H1 (cell line): Measurements from ENCODE around the gene RAB3GAP1. TPM values are rescaled to one million over a fixed set of nuclear protein-coding genes. Genes with fewer than 3 reads are reported as not detected.

Experiments used
- CTCF ChIA-PET: fragments of 300-600 bp; sonication (Branson Sonifier 250); formaldehyde crosslinking; loops from one replicate; lab custom pipeline; 2021; ENCODE audit not compliant: partially characterized antibody; lab: Charles Lee
- POLR2A ChIA-PET: fragments of 300-600 bp; sonication (Branson Sonifier 250); formaldehyde crosslinking; loops from one replicate; lab custom pipeline; 2021; ENCODE audit warnings: inconsistent platforms; ENCODE audit not compliant: partially characterized antibody; lab: Charles Lee
- DNase-seq, 2 experiments: peaks; one replicate each; pipeline versions ENCODE4 v3.0.0 to v3.0.0-alpha.2; 2010 to 2022; ENCODE audit warnings: low spot score in 2 of 2, low read depth in 1 of 2, mixed read lengths in 1 of 2
- FAIRE-seq: peaks from 2 replicates; lab custom pipeline; 2011; peaks lifted over from hg19 to GRCh38; lab: Jason Lieb, UNC
- H2AFZ ChIP-seq: 2 replicates; pipeline ENCODE4 v1.8.1; 2012; ENCODE audit warnings: low read length, inconsistent platforms
- H2AK5ac ChIP-seq: 2 replicates; pipeline ENCODE4 v1.6.1; 2013; ENCODE audit warnings: low read depth, low read length
- H2BK120ac ChIP-seq: replicated peaks from 2 replicates; pipeline ENCODE3; 2013; ENCODE audit warnings: low read depth, low read length, inconsistent platforms
- H2BK12ac ChIP-seq: 2 replicates; pipeline ENCODE4 v1.6.1; 2013; ENCODE audit warnings: low read depth, low read length
- H2BK15ac ChIP-seq: 2 replicates; pipeline ENCODE4 v1.6.1; 2013; ENCODE audit warnings: low read length
- H2BK20ac ChIP-seq: 2 replicates; pipeline ENCODE4 v1.6.1; 2013; ENCODE audit warnings: low read length
- H2BK5ac ChIP-seq: 2 replicates; pipeline ENCODE4 v1.6.1; 2013; ENCODE audit warnings: low read depth, low read length
- H3K14ac ChIP-seq: 2 replicates; pipeline ENCODE4 v1.6.1; 2013; ENCODE audit warnings: inconsistent platforms; ENCODE audit not compliant: insufficient read length
- H3K18ac ChIP-seq: 2 replicates; pipeline ENCODE4 v1.6.1; 2013; ENCODE audit warnings: low read length; ENCODE audit errors: extremely low read depth
- H3K23ac ChIP-seq: 2 replicates; pipeline ENCODE4 v1.6.1; 2013; ENCODE audit warnings: inconsistent platforms; ENCODE audit not compliant: insufficient read length
- H3K23me2 ChIP-seq: 2 replicates; pipeline ENCODE4 v1.6.1; 2013; ENCODE audit warnings: low read depth, low read length
- H3K27ac ChIP-seq: 2 replicates; pipeline ENCODE4 v1.6.1; 2011; ENCODE audit warnings: low read depth, low read length, inconsistent platforms
- H3K27me3 ChIP-seq, 4 experiments: replicated peaks in 1 of 4; 1 replicate in 1 of 4; 2 replicates in 3 of 4; pipeline versions ENCODE4 v1.6.1 to v1.8.1; 2011 to 2013; ENCODE audit warnings: low read length in 3 of 4, mild to moderate bottlenecking in 3 of 4, inconsistent platforms in 2 of 4, mixed read lengths in 2 of 4, moderate library complexity in 1 of 4; ENCODE audit not compliant: control insufficient read depth in 3 of 4, insufficient read depth in 3 of 4; ENCODE audit errors: extremely low read depth in 1 of 4
- H3K36me3 ChIP-seq, 4 experiments: 2 replicates each; pipeline versions ENCODE4 v1.6.1 to v1.8.1; 2011 to 2013; ENCODE audit warnings: mild to moderate bottlenecking in 4 of 4, low read length in 3 of 4, moderate library complexity in 2 of 4, control low read depth in 1 of 4, inconsistent platforms in 1 of 4; ENCODE audit not compliant: insufficient read depth in 4 of 4, control insufficient read depth in 2 of 4
- H3K4ac ChIP-seq: replicated peaks from 2 replicates; pipeline ENCODE3; 2013; ENCODE audit warnings: low read length, low read depth, mixed read lengths, inconsistent platforms; ENCODE audit not compliant: insufficient read length
- H3K4me1 ChIP-seq, 4 experiments: replicated peaks in 1 of 4; 1 replicate in 1 of 4; 2 replicates in 3 of 4; pipeline versions ENCODE4 v1.6.1 to v1.8.1; 2011 to 2013; ENCODE audit warnings: low read length in 3 of 4, inconsistent platforms in 2 of 4, mixed read lengths in 1 of 4; ENCODE audit not compliant: insufficient read depth in 4 of 4, control insufficient read depth in 3 of 4
- H3K4me2 ChIP-seq, 2 experiments: 2 replicates each; pipeline versions ENCODE4 v1.6.1 to v1.8.1; 2011 to 2013; ENCODE audit warnings: low read depth in 2 of 2, low read length in 2 of 2, control low read depth in 1 of 2, inconsistent platforms in 1 of 2, mild to moderate bottlenecking in 1 of 2; ENCODE audit not compliant: insufficient read depth in 1 of 2
- H3K4me3 ChIP-seq, 4 experiments: fragments of 200-600, 300-600 bp in 1 of 4; sonication (generic), shearing (Covaris generic), sonication (Bioruptor Twin) in 1 of 4; 2 replicates each; pipeline versions ENCODE4 v1.5.1 to v1.8.1; 2011 to 2016; ENCODE audit warnings: low read length in 4 of 4, low read depth in 3 of 4, control low read depth in 2 of 4, inconsistent platforms in 2 of 4, mild to moderate bottlenecking in 2 of 4, mixed read lengths in 1 of 4, moderate library complexity in 1 of 4; ENCODE audit not compliant: insufficient read depth in 2 of 4; ENCODE audit errors: extremely low read depth in 1 of 4
- H3K56ac ChIP-seq: replicated peaks from 2 replicates; pipeline ENCODE3; 2013; ENCODE audit warnings: low read depth, mild to moderate bottlenecking, mixed read lengths, low read length, inconsistent platforms; ENCODE audit not compliant: insufficient read length
- H3K79me1 ChIP-seq: 2 replicates; pipeline ENCODE4 v1.6.1; 2013; ENCODE audit warnings: low read depth, low read length, control low read depth
- H3K79me2 ChIP-seq, 2 experiments: 2 replicates each; pipeline versions ENCODE4 v1.6.1 to v1.8.1; 2012 to 2013; ENCODE audit warnings: low read length in 2 of 2, mild to moderate bottlenecking in 2 of 2, inconsistent platforms in 1 of 2; ENCODE audit not compliant: insufficient read depth in 2 of 2, control insufficient read depth in 1 of 2
- H3K9ac ChIP-seq, 4 experiments: replicated peaks in 1 of 4; 1 replicate in 1 of 4; 2 replicates in 3 of 4; pipeline versions ENCODE4 v1.6.1 to v1.8.1; 2011 to 2013; ENCODE audit warnings: low read depth in 3 of 4, low read length in 3 of 4, control low read depth in 2 of 4, mild to moderate bottlenecking in 2 of 4, moderate library complexity in 2 of 4, inconsistent platforms in 1 of 4; ENCODE audit errors: extremely low read depth in 1 of 4
- H3K9me3 ChIP-seq, 2 experiments: 2 replicates each; pipeline versions ENCODE4 v1.6.1 to v1.8.1; 2012 to 2013; ENCODE audit warnings: mild to moderate bottlenecking in 2 of 2, moderate library complexity in 2 of 2, control low read depth in 1 of 2, inconsistent platforms in 1 of 2, low read depth in 1 of 2, low read length in 1 of 2, mixed read lengths in 1 of 2; ENCODE audit not compliant: insufficient read depth in 2 of 2
- H4K20me1 ChIP-seq, 2 experiments: replicated peaks in 1 of 2; 2 replicates each; pipeline versions ENCODE3 to v1.8.1; 2011 to 2013; ENCODE audit warnings: inconsistent platforms in 2 of 2, low read length in 2 of 2, mild to moderate bottlenecking in 1 of 2; ENCODE audit not compliant: insufficient read depth in 2 of 2, control insufficient read depth in 1 of 2
- H4K5ac ChIP-seq: 2 replicates; pipeline ENCODE4 v1.6.1; 2013; ENCODE audit warnings: low read length, low read depth, mixed read lengths, inconsistent platforms; ENCODE audit not compliant: insufficient read length
- H4K8ac ChIP-seq: 2 replicates; pipeline ENCODE4 v1.8.0; 2013; ENCODE audit warnings: mild to moderate bottlenecking, moderate library complexity, low read length, inconsistent platforms; ENCODE audit not compliant: insufficient read depth; ENCODE audit errors: extremely low read depth
- H4K91ac ChIP-seq: replicated peaks from 2 replicates; pipeline ENCODE3; 2013; ENCODE audit warnings: low read length, mixed read lengths, inconsistent platforms; ENCODE audit not compliant: insufficient read length
- CREB1 ChIP-seq: IDR thresholded peaks from 2 replicates; pipeline ENCODE4 v1.6.1; 2012; ENCODE audit warnings: inconsistent platforms
- JUND ChIP-seq: IDR thresholded peaks from 2 replicates; pipeline ENCODE4 v1.6.1; 2011; ENCODE audit warnings: mild to moderate bottlenecking, improper control_type of control experiment, low read length
- POU5F1 ChIP-seq: IDR thresholded peaks from 2 replicates; pipeline ENCODE4 v1.6.1; 2011; ENCODE audit warnings: low read depth, mild to moderate bottlenecking, low read length, moderate library complexity
- RNF2 ChIP-seq: fragments of 200-900, 300-1000 bp; sonication (generic); IDR thresholded peaks from 2 replicates; pipeline ENCODE4 v1.7.1; 2016; ENCODE audit warnings: borderline replicate concordance, low read depth, mild to moderate bottlenecking, antibody characterized with exemption, low read length; ENCODE audit not compliant: poor library complexity, severe bottlenecking; ENCODE audit errors: missing control alignments
- SP1 ChIP-seq: IDR thresholded peaks from 2 replicates; pipeline ENCODE4 v1.6.1; 2011; ENCODE audit warnings: low read depth, low read length
- SP4 ChIP-seq: IDR thresholded peaks from 2 replicates; pipeline ENCODE4 v1.6.1; 2012; ENCODE audit warnings: low read length, inconsistent platforms
- SUZ12 ChIP-seq: fragments of 200-600 bp; sonication (generic); IDR thresholded peaks from 2 replicates; pipeline ENCODE4 v1.6.1; 2012; ENCODE audit warnings: mild to moderate bottlenecking, inconsistent platforms, low read length, moderate library complexity, mixed read lengths
- TBP ChIP-seq: IDR thresholded peaks from 2 replicates; pipeline ENCODE4 v1.6.1; 2011; ENCODE audit warnings: low read depth, low read length, improper control_type of control experiment
- YY1 ChIP-seq: IDR thresholded peaks from 2 replicates; pipeline ENCODE4 v1.6.1; 2011; ENCODE audit warnings: low read depth, mild to moderate bottlenecking, low read length
- polyA plus RNA-seq, 7 experiments: library from polyadenylated mRNA; depleted of rRNA in 3 of 7; stranded (reverse) in 5 of 7; unstranded in 2 of 7; fragments of >200 nt in 5 of 7; fragments of 200-250 nt in 2 of 7; gene quantifications; 1 replicate in 5 of 7; 2 replicates in 1 of 7; 4 replicates in 1 of 7; pipeline versions ENCODE4 v1.2.1 to v1.2.3, GENCODE V29; 2011 to 2013; ENCODE audit warnings: missing spikeins in 2 of 7, mixed read lengths in 2 of 7
- total RNA-seq: library from RNA; stranded (reverse); fragmentation: NEBNext Ultra II Directional; extraction: Animal tissue kit (Norgen Biotek cat#: 25700); gene quantifications from 2 replicates; pipeline ENCODE4 v1.2.1, GENCODE V29; 2021

The RAB3GAP1 gene
- total and polyA plus RNA-seq, 2 of the 8 experiments (the other 6 are each of a cell fraction or from before 2014, with no cell fraction given), result 9.8 to 28.6 TPM

- TF ChIP-seq SP1 (no peak), SUZ12 (no peak), YY1 (no peak), SP4 (no peak), JUND (no peak), TBP (no peak), POU5F1 (no peak), CREB1 (no peak), RNF2 (no peak)
- TF ChIP-seq, all 59 proteins: peak for 0
- POLR2A ChIA-PET, result no interaction called here
Observed at GRCh38 chr2:135011633-135012032, 40.5 kb upstream of the RAB3GAP1 start.

More at GRCh38 chr2:135011633-135012032, 40.5 kb upstream of the RAB3GAP1 start:
- no peak overlapping the region for H3K4ac ChIP-seq
- H3K4me2 ChIP-seq, result no peak overlapping the region
- CTCF ChIA-PET, result interaction anchor here (0.5 to 2.1 kb wide), 6 partner anchors 9 to 902 kb away, joined by 3 to 7 read pairs (median 3); no protein-coding TSS in a partner anchor
- H3K4me3 ChIP-seq, result no peak overlapping the region
- no peak overlapping the region for H2AK5ac ChIP-seq
- no peak overlapping the region for H3K23ac ChIP-seq
- no peak overlapping the region for H3K27ac ChIP-seq
- no peak overlapping the region for H3K9ac ChIP-seq
- no peak overlapping the region for H2BK5ac ChIP-seq
- no peaks in the 10 kb centered on the region for H3K27me3 ChIP-seq
- H3K79me2 ChIP-seq, result no peaks in the 10 kb centered on the region
- no peaks in the 10 kb centered on the region for H3K36me3 ChIP-seq
- peaks cover 2 to 3% of the 10 kb centered on the region in 2 experiments; a peak in 2 of 4 replicates for H3K9me3 ChIP-seq
- H2BK15ac ChIP-seq, result no peak overlapping the region
- FAIRE-seq (no peak), DNase-seq (no peak)
- H2BK12ac ChIP-seq, result no peak overlapping the region
- H4K20me1 ChIP-seq, result no peaks in the 10 kb centered on the region
- H3K14ac ChIP-seq, result no peak overlapping the region
- no peaks in the 10 kb centered on the region for H3K79me1 ChIP-seq
- no peak overlapping the region for H2AFZ ChIP-seq
- H3K4me1 ChIP-seq, result no peaks in the 10 kb centered on the region; a peak in 2 of 7 replicates
- H4K91ac ChIP-seq, result no peak overlapping the region
- H3K56ac ChIP-seq, result no peak overlapping the region
- no peak overlapping the region for H2BK120ac ChIP-seq
- no peak overlapping the region for H2BK20ac ChIP-seq
- H3K23me2 ChIP-seq, result no peaks in the 10 kb centered on the region
- no peak overlapping the region for H4K5ac ChIP-seq
- H3K18ac ChIP-seq, result no peak overlapping the region
- H4K8ac ChIP-seq, result no peak overlapping the region
